ENCODE results near the gene LCN6.

- no peak for TF ChIP-seq YY1 (IDR thresholded peaks at IDR 0.05; ENCODE audit: insufficient read depth, insufficient read length)
- TF ChIP-seq ZNF274 (IDR thresholded peaks at IDR 0.05; ENCODE audit: low read depth, low read length) = no peak
These were observed 28.0 kb downstream of the LCN6 start for GRCh38 chr9:136720251-136720897.

Data from NT2/D1 (cell line).